Caco-2 (cell line): ENCODE measurements around the gene BACH2. TPM values are rescaled to one million over a fixed set of nuclear protein-coding genes. Genes with fewer than 3 reads are reported as not detected.

Experiments used
- BruUV-seq: library from RNA; stranded (reverse); fragments of 400-500 nt; replicated peaks from 2 replicates; lab custom pipeline; 2021; lab: Mats Ljungman, UMichigan
- CTCF ChIA-PET: fragments of 300-600 bp; sonication (Branson Sonifier 250); formaldehyde crosslinking; loops from one replicate; lab custom pipeline; 2022; ENCODE audit warnings: antibody characterized with exemption; lab: Charles Lee
- POLR2A ChIA-PET: fragments of 300-600 bp; sonication (Branson Sonifier 250); formaldehyde crosslinking; loops from one replicate; lab custom pipeline; 2022; ENCODE audit warnings: antibody characterized with exemption; lab: Charles Lee
- DNase-seq, 2 experiments: peaks; one replicate each; pipeline versions ENCODE4 v3.0.0 to v3.0.0-alpha.2; 2020 to 2022
- H3K27me3 ChIP-seq: replicated peaks from 2 replicates; pipeline ENCODE4 v1.6.0; 2011; ENCODE audit warnings: low read length; ENCODE audit not compliant: control insufficient read depth, insufficient read depth
- H3K36me3 ChIP-seq: 2 replicates; pipeline ENCODE4 v1.5.1; 2011; ENCODE audit warnings: low read length; ENCODE audit not compliant: control insufficient read depth, insufficient read depth
- H3K4me1 ChIP-seq: fragments of 250-450 bp; sonication (Bioruptor Pico); 2 replicates; pipeline ENCODE4 v1.5.1; 2020; ENCODE audit warnings: mild to moderate bottlenecking
- H3K4me3 ChIP-seq: 2 replicates; pipeline ENCODE4 v1.5.1; 2011; ENCODE audit warnings: low read depth, mild to moderate bottlenecking, control low read depth, low read length
- H3K9me3 ChIP-seq: fragments of 250-450 bp; sonication (Bioruptor Pico); 2 replicates; pipeline ENCODE4 v1.5.1; 2020; ENCODE audit warnings: mild to moderate bottlenecking, moderate library complexity
- H3K27ac Mint-ChIP-seq: one replicate; pipeline ENCODE4 v1.8.0; 2022; ENCODE audit warnings: mixed read lengths; ENCODE audit not compliant: unreplicated experiment
- H3K27me3 Mint-ChIP-seq: one replicate; pipeline ENCODE4 v1.8.0; 2022; ENCODE audit warnings: mixed read lengths; ENCODE audit not compliant: insufficient read depth, unreplicated experiment
- H3K36me3 Mint-ChIP-seq: one replicate; pipeline ENCODE4 v1.8.0; 2022; ENCODE audit warnings: mild to moderate bottlenecking, mixed read lengths; ENCODE audit not compliant: insufficient read depth, unreplicated experiment
- H3K4me1 Mint-ChIP-seq: one replicate; pipeline ENCODE4 v1.8.0; 2022; ENCODE audit warnings: low read depth, mixed read lengths; ENCODE audit not compliant: unreplicated experiment
- H3K4me3 Mint-ChIP-seq: one replicate; pipeline ENCODE4 v1.8.0; 2022; ENCODE audit warnings: mild to moderate bottlenecking, moderate library complexity, mixed read lengths; ENCODE audit not compliant: unreplicated experiment
- H3K9me3 Mint-ChIP-seq: one replicate; pipeline ENCODE4 v1.8.0; 2022; ENCODE audit warnings: mixed read lengths; ENCODE audit not compliant: unreplicated experiment
- intact Hi-C: fragments of 100-400 bp; cut with micrococcal nuclease; formaldehyde crosslinking; loops from one replicate; pipeline ENCODE4 v1.10.0; 2022; ENCODE audit not compliant: unreplicated experiment
- total RNA-seq: library from RNA; stranded (reverse); gene quantifications from 2 replicates; pipeline ENCODE4 v1.2.3, GENCODE V29; 2022
- TF ChIP-seq, protein P1 (sequence below), 2 experiments: fragments of 200-600 bp in 1 of 2; IDR thresholded peaks; 1 replicate in 1 of 2; 2 replicates in 1 of 2; pipeline versions ENCODE4 v1.5.1 to v1.8.0; 2011 to 2022; ENCODE audit warnings: antibody characterized with exemption in 1 of 2, control low read depth in 1 of 2, inconsistent platforms in 1 of 2, low read depth in 1 of 2, low read length in 1 of 2, mild to moderate bottlenecking in 1 of 2, moderate library complexity in 1 of 2; ENCODE audit not compliant: insufficient read depth in 1 of 2, severe bottlenecking in 1 of 2, unreplicated experiment in 1 of 2

Gene BACH2
- total RNA-seq, 1 experiment from 2014 or later: 0.43 TPM

DNA sequence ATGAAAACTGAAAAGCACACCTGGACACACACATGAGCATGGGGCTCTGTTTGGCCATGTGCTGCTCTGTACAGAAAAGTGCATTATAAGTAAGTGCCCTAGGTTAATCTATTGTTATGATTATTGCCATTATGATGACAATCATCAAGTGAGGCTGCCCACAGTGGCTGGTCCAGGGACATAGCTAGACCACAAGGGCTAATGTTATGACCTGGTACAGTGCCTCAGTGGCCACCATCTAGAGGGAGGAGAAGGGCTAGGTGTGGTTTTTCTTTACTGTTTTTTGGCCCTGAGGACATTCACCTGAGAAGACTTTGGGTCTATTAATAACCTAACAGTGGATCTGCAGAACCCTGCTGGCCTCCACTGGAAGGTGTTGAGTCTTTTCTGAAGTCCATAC, 316.3 kb downstream of the BACH2 start:
- DNase-seq: no peak
- Mint-ChIP-seq H3K36me3 (no peaks in the 10 kb centered on the region), H3K4me1 (no peaks in the 10 kb centered on the region), H3K27ac (no peak overlapping the region), H3K4me3 (no peak overlapping the region), H3K27me3 (peaks cover 18% of the 10 kb centered on the region), H3K9me3 (no peaks in the 10 kb centered on the region)
- no peaks in the 10 kb centered on the region for H3K4me1 ChIP-seq
- no peaks in the 10 kb centered on the region for H3K36me3 ChIP-seq
- no TSS peak for BruUV-seq
- no peaks in the 10 kb centered on the region for H3K27me3 ChIP-seq
- POLR2A ChIA-PET: no interaction called here
- no peak overlapping the region for H3K4me3 ChIP-seq
- TF ChIP-seq, protein P1, sequence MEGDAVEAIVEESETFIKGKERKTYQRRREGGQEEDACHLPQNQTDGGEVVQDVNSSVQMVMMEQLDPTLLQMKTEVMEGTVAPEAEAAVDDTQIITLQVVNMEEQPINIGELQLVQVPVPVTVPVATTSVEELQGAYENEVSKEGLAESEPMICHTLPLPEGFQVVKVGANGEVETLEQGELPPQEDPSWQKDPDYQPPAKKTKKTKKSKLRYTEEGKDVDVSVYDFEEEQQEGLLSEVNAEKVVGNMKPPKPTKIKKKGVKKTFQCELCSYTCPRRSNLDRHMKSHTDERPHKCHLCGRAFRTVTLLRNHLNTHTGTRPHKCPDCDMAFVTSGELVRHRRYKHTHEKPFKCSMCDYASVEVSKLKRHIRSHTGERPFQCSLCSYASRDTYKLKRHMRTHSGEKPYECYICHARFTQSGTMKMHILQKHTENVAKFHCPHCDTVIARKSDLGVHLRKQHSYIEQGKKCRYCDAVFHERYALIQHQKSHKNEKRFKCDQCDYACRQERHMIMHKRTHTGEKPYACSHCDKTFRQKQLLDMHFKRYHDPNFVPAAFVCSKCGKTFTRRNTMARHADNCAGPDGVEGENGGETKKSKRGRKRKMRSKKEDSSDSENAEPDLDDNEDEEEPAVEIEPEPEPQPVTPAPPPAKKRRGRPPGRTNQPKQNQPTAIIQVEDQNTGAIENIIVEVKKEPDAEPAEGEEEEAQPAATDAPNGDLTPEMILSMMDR (IDR thresholded peaks at IDR 0.05; ENCODE audit: insufficient read depth in 1 of 2, low read depth in 1 of 2, low read length in 1 of 2, severe bottlenecking in 1 of 2, unreplicated experiment in 1 of 2): no peak
- CTCF ChIA-PET: no interaction called here
- intact Hi-C loops: no loop called here
- no peaks in the 10 kb centered on the region for H3K9me3 ChIP-seq

DNA sequence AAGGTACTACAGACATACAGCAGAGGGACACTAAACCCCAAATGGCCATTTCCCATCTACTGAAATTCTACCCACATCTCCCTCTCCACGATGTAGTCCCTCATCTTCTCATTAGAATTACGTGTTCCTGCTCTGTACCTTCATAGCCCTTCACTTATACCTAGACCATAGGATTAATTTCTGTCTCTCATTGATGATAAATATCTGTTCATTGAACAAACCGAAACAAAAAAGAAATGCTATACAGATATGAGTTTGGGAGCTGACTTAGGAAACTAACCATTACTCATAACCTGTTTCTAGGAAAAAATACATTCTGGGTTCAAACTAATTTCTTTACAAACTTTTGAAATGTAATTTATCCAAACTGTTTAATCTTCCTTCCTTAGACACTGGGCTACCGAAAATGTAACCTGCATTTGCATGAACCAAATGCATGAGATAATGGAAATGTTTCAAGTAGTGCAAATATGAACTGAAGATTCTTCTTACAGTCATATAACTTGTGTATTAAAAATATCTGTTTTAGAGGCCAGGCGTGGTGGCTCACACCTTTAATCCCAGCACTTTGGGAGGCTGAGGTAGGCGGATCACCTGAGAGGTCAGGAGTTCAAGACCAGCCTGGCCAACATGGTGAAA, 317.0 kb downstream of the BACH2 start:
- Mint-ChIP-seq H3K27me3 (peaks cover 20% of the 10 kb centered on the region), H3K27ac (no peak overlapping the region), H3K4me1 (no peaks in the 10 kb centered on the region), H3K36me3 (no peaks in the 10 kb centered on the region), H3K9me3 (no peaks in the 10 kb centered on the region), H3K4me3 (no peak overlapping the region)
- TF ChIP-seq, protein P1 (IDR thresholded peaks at IDR 0.05; ENCODE audit: insufficient read depth in 1 of 2, low read depth in 1 of 2, low read length in 1 of 2, severe bottlenecking in 1 of 2, unreplicated experiment in 1 of 2): no peak
- DNase-seq: no peak
- Histone ChIP-seq H3K27me3 (no peaks in the 10 kb centered on the region), H3K4me3 (no peak overlapping the region), H3K4me1 (no peaks in the 10 kb centered on the region), H3K9me3 (no peaks in the 10 kb centered on the region), H3K36me3 (no peaks in the 10 kb centered on the region)
- intact Hi-C loops: no loop called here
- BruUV-seq: no TSS peak
- ChIA-PET CTCF (no interaction called here), POLR2A (no interaction called here)

- H3K4me1 ChIP-seq: no peaks in the 10 kb centered on the region
- H3K9me3 ChIP-seq: no peaks in the 10 kb centered on the region
- H3K9me3 Mint-ChIP-seq: no peaks in the 10 kb centered on the region
- no peaks in the 10 kb centered on the region for H3K36me3 ChIP-seq
- no peaks in the 10 kb centered on the region for H3K4me1 Mint-ChIP-seq
- no TSS peak for BruUV-seq
- CTCF ChIA-PET: no interaction called here
- H3K36me3 Mint-ChIP-seq: no peaks in the 10 kb centered on the region
- intact Hi-C loops: no loop called here
- POLR2A ChIA-PET: no interaction called here
- H3K4me3 Mint-ChIP-seq: no peak overlapping the region
- no peak for DNase-seq
- peaks cover 20% of the 10 kb centered on the region for H3K27me3 Mint-ChIP-seq
- TF ChIP-seq, protein P1 (IDR thresholded peaks at IDR 0.05; ENCODE audit: insufficient read depth in 1 of 2, low read depth in 1 of 2, low read length in 1 of 2, severe bottlenecking in 1 of 2, unreplicated experiment in 1 of 2): no peak
- no peak overlapping the region for H3K4me3 ChIP-seq
- H3K27me3 ChIP-seq: no peaks in the 10 kb centered on the region
- H3K27ac Mint-ChIP-seq: no peak overlapping the region
These were observed 317.9 kb downstream of the BACH2 start for GRCh38 chr6:89978749-89979145.
